H1 (cell line): ENCODE results near the gene LRRC4C. TPM values are rescaled to one million over a fixed set of nuclear protein-coding genes. Genes with fewer than 3 reads are reported as not detected.

Source experiments
- CTCF ChIA-PET: fragments of 300-600 bp; sonication (Branson Sonifier 250); formaldehyde crosslinking; loops from one replicate; lab custom pipeline; 2021; ENCODE audit not compliant: partially characterized antibody; lab: Charles Lee
- POLR2A ChIA-PET: fragments of 300-600 bp; sonication (Branson Sonifier 250); formaldehyde crosslinking; loops from one replicate; lab custom pipeline; 2021; ENCODE audit warnings: inconsistent platforms; ENCODE audit not compliant: partially characterized antibody; lab: Charles Lee
- DNase-seq, 2 experiments: peaks; one replicate each; pipeline versions ENCODE4 v3.0.0 to v3.0.0-alpha.2; 2010 to 2022; ENCODE audit warnings: low spot score in 2 of 2, low read depth in 1 of 2, mixed read lengths in 1 of 2
- FAIRE-seq: peaks from 2 replicates; lab custom pipeline; 2011; peaks lifted over from hg19 to GRCh38; lab: Jason Lieb, UNC
- H2AFZ ChIP-seq: 2 replicates; pipeline ENCODE4 v1.8.1; 2012; ENCODE audit warnings: low read length, inconsistent platforms
- H2AK5ac ChIP-seq: 2 replicates; pipeline ENCODE4 v1.6.1; 2013; ENCODE audit warnings: low read depth, low read length
- H2BK120ac ChIP-seq: replicated peaks from 2 replicates; pipeline ENCODE3; 2013; ENCODE audit warnings: low read depth, low read length, inconsistent platforms
- H2BK12ac ChIP-seq: 2 replicates; pipeline ENCODE4 v1.6.1; 2013; ENCODE audit warnings: low read depth, low read length
- H2BK15ac ChIP-seq: 2 replicates; pipeline ENCODE4 v1.6.1; 2013; ENCODE audit warnings: low read length
- H2BK20ac ChIP-seq: 2 replicates; pipeline ENCODE4 v1.6.1; 2013; ENCODE audit warnings: low read length
- H2BK5ac ChIP-seq: 2 replicates; pipeline ENCODE4 v1.6.1; 2013; ENCODE audit warnings: low read depth, low read length
- H3K14ac ChIP-seq: 2 replicates; pipeline ENCODE4 v1.6.1; 2013; ENCODE audit warnings: inconsistent platforms; ENCODE audit not compliant: insufficient read length
- H3K18ac ChIP-seq: 2 replicates; pipeline ENCODE4 v1.6.1; 2013; ENCODE audit warnings: low read length; ENCODE audit errors: extremely low read depth
- H3K23ac ChIP-seq: 2 replicates; pipeline ENCODE4 v1.6.1; 2013; ENCODE audit warnings: inconsistent platforms; ENCODE audit not compliant: insufficient read length
- H3K23me2 ChIP-seq: 2 replicates; pipeline ENCODE4 v1.6.1; 2013; ENCODE audit warnings: low read depth, low read length
- H3K27ac ChIP-seq: 2 replicates; pipeline ENCODE4 v1.6.1; 2011; ENCODE audit warnings: low read depth, low read length, inconsistent platforms
- H3K27me3 ChIP-seq, 4 experiments: replicated peaks in 1 of 4; 1 replicate in 1 of 4; 2 replicates in 3 of 4; pipeline versions ENCODE4 v1.6.1 to v1.8.1; 2011 to 2013; ENCODE audit warnings: low read length in 3 of 4, mild to moderate bottlenecking in 3 of 4, inconsistent platforms in 2 of 4, mixed read lengths in 2 of 4, moderate library complexity in 1 of 4; ENCODE audit not compliant: control insufficient read depth in 3 of 4, insufficient read depth in 3 of 4; ENCODE audit errors: extremely low read depth in 1 of 4
- H3K36me3 ChIP-seq, 4 experiments: 2 replicates each; pipeline versions ENCODE4 v1.6.1 to v1.8.1; 2011 to 2013; ENCODE audit warnings: mild to moderate bottlenecking in 4 of 4, low read length in 3 of 4, moderate library complexity in 2 of 4, control low read depth in 1 of 4, inconsistent platforms in 1 of 4; ENCODE audit not compliant: insufficient read depth in 4 of 4, control insufficient read depth in 2 of 4
- H3K4ac ChIP-seq: replicated peaks from 2 replicates; pipeline ENCODE3; 2013; ENCODE audit warnings: low read length, low read depth, mixed read lengths, inconsistent platforms; ENCODE audit not compliant: insufficient read length
- H3K4me1 ChIP-seq, 4 experiments: replicated peaks in 1 of 4; 1 replicate in 1 of 4; 2 replicates in 3 of 4; pipeline versions ENCODE4 v1.6.1 to v1.8.1; 2011 to 2013; ENCODE audit warnings: low read length in 3 of 4, inconsistent platforms in 2 of 4, mixed read lengths in 1 of 4; ENCODE audit not compliant: insufficient read depth in 4 of 4, control insufficient read depth in 3 of 4
- H3K4me2 ChIP-seq, 2 experiments: 2 replicates each; pipeline versions ENCODE4 v1.6.1 to v1.8.1; 2011 to 2013; ENCODE audit warnings: low read depth in 2 of 2, low read length in 2 of 2, control low read depth in 1 of 2, inconsistent platforms in 1 of 2, mild to moderate bottlenecking in 1 of 2; ENCODE audit not compliant: insufficient read depth in 1 of 2
- H3K4me3 ChIP-seq, 4 experiments: fragments of 200-600, 300-600 bp in 1 of 4; sonication (generic), shearing (Covaris generic), sonication (Bioruptor Twin) in 1 of 4; 2 replicates each; pipeline versions ENCODE4 v1.5.1 to v1.8.1; 2011 to 2016; ENCODE audit warnings: low read length in 4 of 4, low read depth in 3 of 4, control low read depth in 2 of 4, inconsistent platforms in 2 of 4, mild to moderate bottlenecking in 2 of 4, mixed read lengths in 1 of 4, moderate library complexity in 1 of 4; ENCODE audit not compliant: insufficient read depth in 2 of 4; ENCODE audit errors: extremely low read depth in 1 of 4
- H3K56ac ChIP-seq: replicated peaks from 2 replicates; pipeline ENCODE3; 2013; ENCODE audit warnings: low read depth, mild to moderate bottlenecking, mixed read lengths, low read length, inconsistent platforms; ENCODE audit not compliant: insufficient read length
- H3K79me1 ChIP-seq: 2 replicates; pipeline ENCODE4 v1.6.1; 2013; ENCODE audit warnings: low read depth, low read length, control low read depth
- H3K79me2 ChIP-seq, 2 experiments: 2 replicates each; pipeline versions ENCODE4 v1.6.1 to v1.8.1; 2012 to 2013; ENCODE audit warnings: low read length in 2 of 2, mild to moderate bottlenecking in 2 of 2, inconsistent platforms in 1 of 2; ENCODE audit not compliant: insufficient read depth in 2 of 2, control insufficient read depth in 1 of 2
- H3K9ac ChIP-seq, 4 experiments: replicated peaks in 1 of 4; 1 replicate in 1 of 4; 2 replicates in 3 of 4; pipeline versions ENCODE4 v1.6.1 to v1.8.1; 2011 to 2013; ENCODE audit warnings: low read depth in 3 of 4, low read length in 3 of 4, control low read depth in 2 of 4, mild to moderate bottlenecking in 2 of 4, moderate library complexity in 2 of 4, inconsistent platforms in 1 of 4; ENCODE audit errors: extremely low read depth in 1 of 4
- H3K9me3 ChIP-seq, 2 experiments: 2 replicates each; pipeline versions ENCODE4 v1.6.1 to v1.8.1; 2012 to 2013; ENCODE audit warnings: mild to moderate bottlenecking in 2 of 2, moderate library complexity in 2 of 2, control low read depth in 1 of 2, inconsistent platforms in 1 of 2, low read depth in 1 of 2, low read length in 1 of 2, mixed read lengths in 1 of 2; ENCODE audit not compliant: insufficient read depth in 2 of 2
- H4K20me1 ChIP-seq, 2 experiments: replicated peaks in 1 of 2; 2 replicates each; pipeline versions ENCODE3 to v1.8.1; 2011 to 2013; ENCODE audit warnings: inconsistent platforms in 2 of 2, low read length in 2 of 2, mild to moderate bottlenecking in 1 of 2; ENCODE audit not compliant: insufficient read depth in 2 of 2, control insufficient read depth in 1 of 2
- H4K5ac ChIP-seq: 2 replicates; pipeline ENCODE4 v1.6.1; 2013; ENCODE audit warnings: low read length, low read depth, mixed read lengths, inconsistent platforms; ENCODE audit not compliant: insufficient read length
- H4K8ac ChIP-seq: 2 replicates; pipeline ENCODE4 v1.8.0; 2013; ENCODE audit warnings: mild to moderate bottlenecking, moderate library complexity, low read length, inconsistent platforms; ENCODE audit not compliant: insufficient read depth; ENCODE audit errors: extremely low read depth
- H4K91ac ChIP-seq: replicated peaks from 2 replicates; pipeline ENCODE3; 2013; ENCODE audit warnings: low read length, mixed read lengths, inconsistent platforms; ENCODE audit not compliant: insufficient read length
- ATF3 ChIP-seq: IDR thresholded peaks from 2 replicates; pipeline ENCODE4 v1.6.1; 2011; ENCODE audit warnings: low read depth, mild to moderate bottlenecking, low read length; ENCODE audit not compliant: insufficient read depth
- BRCA1 ChIP-seq: IDR thresholded peaks from 2 replicates; pipeline ENCODE4 v1.6.1; 2012; ENCODE audit warnings: low read depth, low read length, improper control_type of control experiment
- FOSL1 ChIP-seq: IDR thresholded peaks from 2 replicates; pipeline ENCODE4 v1.6.1; 2011; ENCODE audit warnings: mild to moderate bottlenecking, low read depth, low read length, moderate library complexity; ENCODE audit not compliant: insufficient read depth
- HDAC2 ChIP-seq, 2 experiments: fragments of 300-600 bp in 1 of 2; sonication (generic) in 1 of 2; IDR thresholded peaks; 2 replicates each; pipeline ENCODE4 v1.6.1; 2011 to 2012; ENCODE audit warnings: low read depth in 2 of 2, low read length in 2 of 2, mild to moderate bottlenecking in 2 of 2, moderate library complexity in 2 of 2, borderline replicate concordance in 1 of 2, inconsistent platforms in 1 of 2
- JUN ChIP-seq: IDR thresholded peaks from 2 replicates; pipeline ENCODE4 v1.6.1; 2011; ENCODE audit warnings: low read depth, mild to moderate bottlenecking, improper control_type of control experiment, low read length
- NRF1 ChIP-seq: IDR thresholded peaks from 2 replicates; pipeline ENCODE4 v1.6.1; 2011; ENCODE audit warnings: mild to moderate bottlenecking, low read depth, low read length, improper control_type of control experiment
- POLR2A ChIP-seq, 2 experiments: IDR thresholded peaks; 1 replicate in 1 of 2; 2 replicates in 1 of 2; pipeline ENCODE4 v1.6.1; 2011; ENCODE audit warnings: low read depth in 2 of 2, low read length in 2 of 2, mild to moderate bottlenecking in 2 of 2; ENCODE audit errors: control extremely low read depth in 1 of 2
- POU5F1 ChIP-seq: IDR thresholded peaks from 2 replicates; pipeline ENCODE4 v1.6.1; 2011; ENCODE audit warnings: low read depth, mild to moderate bottlenecking, low read length, moderate library complexity
- RFX5 ChIP-seq: IDR thresholded peaks from 2 replicates; pipeline ENCODE4 v1.6.1; 2011; ENCODE audit warnings: low read depth, low read length, improper control_type of control experiment, borderline replicate concordance
- RXRA ChIP-seq: IDR thresholded peaks from 2 replicates; pipeline ENCODE4 v1.6.1; 2011; ENCODE audit warnings: low read depth, mild to moderate bottlenecking, low read length, moderate library complexity; ENCODE audit not compliant: insufficient read depth
- SAP30 ChIP-seq: fragments of 300-600 bp; sonication (generic); IDR thresholded peaks from 2 replicates; pipeline ENCODE4 v1.7.1; 2012; ENCODE audit warnings: low read length, moderate library complexity, mild to moderate bottlenecking, inconsistent platforms; ENCODE audit not compliant: insufficient read depth, insufficient replicate concordance
- SIRT6 ChIP-seq: IDR thresholded peaks from one replicate; pipeline ENCODE4 v1.7.1; 2012; ENCODE audit warnings: low read length, inconsistent platforms
- SRF ChIP-seq: IDR thresholded peaks from 2 replicates; pipeline ENCODE4 v1.6.1; 2011; ENCODE audit warnings: mild to moderate bottlenecking, low read depth, low read length, moderate library complexity
- TAF1 ChIP-seq: IDR thresholded peaks from 2 replicates; pipeline ENCODE4 v1.6.1; 2011; ENCODE audit warnings: mild to moderate bottlenecking, low read depth, low read length
- TAF7 ChIP-seq: optimal IDR thresholded peaks from 2 replicates; pipeline ENCODE3; 2011; ENCODE audit warnings: low read depth, mild to moderate bottlenecking, inconsistent platforms, low read length, moderate library complexity, borderline replicate concordance
- WGBS, 2 experiments: shearing (Covaris generic) in 1 of 2; methylation state at CpG; one replicate each; pipeline versions ENCODE4 v1.1.6 to v1.1.7; 2013 to 2015; ENCODE audit warnings: low lambda C conversion rate in 2 of 2, mixed read lengths in 2 of 2, inconsistent platforms in 1 of 2, low coverage in 1 of 2, missing lambda C conversion rate in 1 of 2; ENCODE audit not compliant: insufficient replicate concordance in 2 of 2, insufficient coverage in 1 of 2, insufficient read length in 1 of 2; ENCODE audit errors: extremely low coverage in 1 of 2, missing lambda C conversion rate in 1 of 2; 5-methylcytosine and 5-hydroxymethylcytosine counted together
- polyA plus RNA-seq, 7 experiments: library from polyadenylated mRNA; depleted of rRNA in 3 of 7; stranded (reverse) in 5 of 7; unstranded in 2 of 7; fragments of >200 nt in 5 of 7; fragments of 200-250 nt in 2 of 7; gene quantifications; 1 replicate in 5 of 7; 2 replicates in 1 of 7; 4 replicates in 1 of 7; pipeline versions ENCODE4 v1.2.1 to v1.2.3, GENCODE V29; 2011 to 2013; ENCODE audit warnings: missing spikeins in 2 of 7, mixed read lengths in 2 of 7
- total RNA-seq: library from RNA; stranded (reverse); fragmentation: NEBNext Ultra II Directional; extraction: Animal tissue kit (Norgen Biotek cat#: 25700); gene quantifications from 2 replicates; pipeline ENCODE4 v1.2.1, GENCODE V29; 2021

Gene LRRC4C
- total and polyA plus RNA-seq, 2 of the 8 experiments (the other 6 are each of a cell fraction or from before 2014, with no cell fraction given) = 0.23 to 2.2 TPM

- CTCF ChIA-PET = interaction anchor here (1.3 to 1.8 kb wide), 3 partner anchors 11 to 109 kb away, joined by 3 to 7 read pairs (median 4); no protein-coding TSS in a partner anchor
- no peak for TF ChIP-seq TAF7
- no peak for TF ChIP-seq SIRT6
- TF ChIP-seq RFX5 = no peak
- no peak for TF ChIP-seq POLR2A (IDR thresholded peaks at IDR 0.05; ENCODE audit: control extremely low read depth in 1 of 2, low read depth in 2 of 2, low read length in 2 of 2)
- no peak for TF ChIP-seq FOSL1
- no peak for TF ChIP-seq JUN
- no peak for TF ChIP-seq POU5F1
- TF ChIP-seq SAP30 = no peak
- TF ChIP-seq SRF = no peak
- no peak for TF ChIP-seq RXRA
- no peak for TF ChIP-seq TAF1
- TF ChIP-seq BRCA1 = no peak
- no peak for TF ChIP-seq ATF3
- no peak for TF ChIP-seq HDAC2 (IDR thresholded peaks at IDR 0.05; ENCODE audit: borderline replicate concordance in 1 of 2, low read depth in 2 of 2, low read length in 2 of 2)
- no peak for TF ChIP-seq NRF1
These were observed 1273.7 kb downstream of the LRRC4C start for GRCh38 chr11:40185793-40186192.

More at GRCh38 chr11:40185793-40186192, 1273.7 kb downstream of the LRRC4C start:
- Histone ChIP-seq H3K14ac (no peak overlapping the region), H2AK5ac (no peak overlapping the region), H4K8ac (no peak overlapping the region), H2BK12ac (no peak overlapping the region), H3K23me2 (no peaks in the 10 kb centered on the region), H2AFZ (no peak overlapping the region), H4K20me1 (no peaks in the 10 kb centered on the region), H3K36me3 (no peaks in the 10 kb centered on the region), H3K9me3 (no peaks in the 10 kb centered on the region), H3K4ac (no peak overlapping the region), H3K79me2 (no peaks in the 10 kb centered on the region), H3K79me1 (no peaks in the 10 kb centered on the region), H3K4me2 (no peak overlapping the region), H3K27me3 (peaks cover 0 to 1% (median 0%) of the 10 kb centered on the region in 4 experiments; a peak in 1 of 7 replicates), H4K91ac (no peak overlapping the region), H3K23ac (no peak overlapping the region), H3K56ac (no peak overlapping the region), H2BK120ac (no peak overlapping the region), H3K18ac (no peak overlapping the region), H3K4me3 (no peak overlapping the region), H2BK15ac (no peak overlapping the region), H3K27ac (no peak overlapping the region), H2BK5ac (no peak overlapping the region), H2BK20ac (no peak overlapping the region), H3K9ac (no peak overlapping the region), H3K4me1 (no peaks in the 10 kb centered on the region), H4K5ac (no peak overlapping the region)
- DNase-seq = no peak
- no peak for FAIRE-seq
- WGBS, 2 experiments = 85% methylated on average over 4 of the region's 4 CpGs; no CpG with 5 or more reads in 1 of the 2 experiments
- POLR2A ChIA-PET = no interaction called here
